Keratinocyte (primary cell): ENCODE results near the gene TAPT1. TPM values are rescaled to one million over a fixed set of nuclear protein-coding genes. Genes with fewer than 3 reads are reported as not detected.

Experiments used
- DNase-seq: peaks from one replicate; pipeline ENCODE4 v3.0.0-alpha.2; 2011; ENCODE audit warnings: low read depth, missing footprints, low spot score
- FAIRE-seq: peaks from 2 replicates; lab custom pipeline; 2011; peaks lifted over from hg19 to GRCh38; lab: Jason Lieb, UNC
- H2AFZ ChIP-seq: 2 replicates; pipeline ENCODE4 v1.6.0; 2012; ENCODE audit warnings: low read length, control low read depth, inconsistent platforms; ENCODE audit not compliant: control insufficient read depth
- H3K27ac ChIP-seq: 2 replicates; pipeline ENCODE4 v1.5.1; 2011; ENCODE audit warnings: low read length; ENCODE audit not compliant: control insufficient read depth, insufficient read depth
- H3K27me3 ChIP-seq: 3 replicates; pipeline ENCODE4 v1.6.0; 2011; ENCODE audit warnings: low read length; ENCODE audit not compliant: control insufficient read depth, insufficient read depth; ENCODE audit errors: extremely low read depth
- H3K36me3 ChIP-seq, 2 experiments: 2 replicates in 1 of 2; 3 replicates in 1 of 2; pipeline ENCODE4 v1.5.1; 2011; ENCODE audit warnings: low read length in 2 of 2, mild to moderate bottlenecking in 1 of 2; ENCODE audit not compliant: control insufficient read depth in 2 of 2, insufficient read depth in 2 of 2; ENCODE audit errors: extremely low read depth in 1 of 2
- H3K4me1 ChIP-seq: 3 replicates; pipeline ENCODE4 v1.5.1; 2011; ENCODE audit warnings: low read length; ENCODE audit not compliant: control insufficient read depth, insufficient read depth; ENCODE audit errors: extremely low read depth
- H3K4me2 ChIP-seq: 3 replicates; pipeline ENCODE4 v1.6.0; 2011; ENCODE audit warnings: low read depth, low read length; ENCODE audit not compliant: control insufficient read depth, insufficient read depth; ENCODE audit errors: extremely low read depth
- H3K4me3 ChIP-seq, 3 experiments: fragments of 200-600 bp in 1 of 3; sonication (generic) in 1 of 3; 2 replicates in 2 of 3; 3 replicates in 1 of 3; pipeline ENCODE4 v1.5.1; 2011 to 2016; ENCODE audit warnings: low read length in 3 of 3, mild to moderate bottlenecking in 3 of 3, control low read depth in 2 of 3, inconsistent platforms in 1 of 3, low read depth in 1 of 3, mixed read lengths in 1 of 3, mixed run types in 1 of 3, moderate library complexity in 1 of 3; ENCODE audit not compliant: control insufficient read depth in 2 of 3, insufficient read depth in 2 of 3; ENCODE audit errors: extremely low read depth in 1 of 3
- H3K79me2 ChIP-seq: 2 replicates; pipeline ENCODE4 v1.6.0; 2012; ENCODE audit warnings: low read length; ENCODE audit not compliant: control insufficient read depth, insufficient read depth
- H3K9ac ChIP-seq: 3 replicates; pipeline ENCODE4 v1.6.0; 2011; ENCODE audit warnings: low read length; ENCODE audit not compliant: control insufficient read depth, insufficient read depth; ENCODE audit errors: extremely low read depth
- H3K9me1 ChIP-seq: 3 replicates; pipeline ENCODE4 v1.6.0; 2011; ENCODE audit warnings: low read length; ENCODE audit not compliant: control insufficient read depth, insufficient read depth; ENCODE audit errors: extremely low read depth
- H3K9me3 ChIP-seq: 2 replicates; pipeline ENCODE4 v1.5.1; 2012; ENCODE audit warnings: low read depth, low read length; ENCODE audit not compliant: control insufficient read depth
- H4K20me1 ChIP-seq: 3 replicates; pipeline ENCODE4 v1.6.0; 2011; ENCODE audit warnings: low read length; ENCODE audit not compliant: control insufficient read depth, insufficient read depth; ENCODE audit errors: extremely low read depth
- EZH2 ChIP-seq: IDR thresholded peaks from one replicate; pipeline ENCODE4 v1.6.1; 2012; ENCODE audit warnings: inconsistent platforms, mild to moderate bottlenecking, low read length, moderate library complexity
- dilution Hi-C: fragments of 300-500 bp; cut with MboI; formaldehyde crosslinking; loops from one replicate; pipeline ENCODE4 v1.7.0; 2020; ENCODE audit warnings: low sequenced_read_pairs; ENCODE audit not compliant: extremely low pct_ligation_motif_present
- polyA plus RNA-seq, 5 experiments: library from polyadenylated mRNA; depleted of rRNA in 3 of 5; stranded (reverse) in 3 of 5; stranded (forward) in 1 of 5; unstranded in 1 of 5; fragments of >200 nt; gene quantifications; 1 replicate in 1 of 5; 2 replicates in 3 of 5; 3 replicates in 1 of 5; pipeline versions ENCODE4 v1.2.1 to v1.2.3, GENCODE V29; 2011 to 2012; ENCODE audit warnings: missing spikeins in 2 of 5, low read depth in 1 of 5, low replicate concordance in 1 of 5
- TF ChIP-seq, protein P1 (sequence below), 3 experiments: IDR thresholded peaks in 1 of 3; conservative IDR thresholded peaks in 1 of 3; optimal IDR thresholded peaks in 1 of 3; 2 replicates in 2 of 3; 3 replicates in 1 of 3; pipeline versions ENCODE3 to v1.5.1; 2011; ENCODE audit warnings: low read length in 3 of 3, mild to moderate bottlenecking in 3 of 3, moderate library complexity in 2 of 3, control low read depth in 1 of 3, inconsistent platforms in 1 of 3; ENCODE audit not compliant: insufficient read depth in 2 of 3; ENCODE audit errors: extremely low read depth in 1 of 3

The TAPT1 gene
- polyA plus RNA-seq, 1 donor (not counting 4 experiments of a cell fraction or from before 2014, with no cell fraction given) = 10.7 TPM

DNA sequence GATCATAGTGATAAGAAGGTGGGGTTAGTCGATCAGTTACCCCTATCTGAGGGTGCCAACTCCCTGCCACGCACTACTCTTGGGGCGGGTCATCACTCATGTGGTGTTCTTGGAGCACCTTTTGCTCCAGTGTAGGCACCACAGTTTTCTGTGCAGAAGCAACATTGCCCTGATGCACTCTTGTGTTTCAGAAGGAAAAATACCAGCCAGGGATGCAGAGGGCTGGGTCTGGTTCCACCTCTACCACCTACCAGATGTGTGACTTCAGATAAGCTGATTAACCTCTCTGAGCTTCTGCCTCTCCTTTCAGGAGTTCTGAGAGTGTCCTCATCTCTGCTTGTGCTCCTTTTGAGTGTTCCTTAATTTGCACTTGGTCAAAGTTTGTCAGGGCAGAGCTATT lies 112.5 kb downstream of the TAPT1 start:
- dilution Hi-C loops = no loop called here

DNA sequence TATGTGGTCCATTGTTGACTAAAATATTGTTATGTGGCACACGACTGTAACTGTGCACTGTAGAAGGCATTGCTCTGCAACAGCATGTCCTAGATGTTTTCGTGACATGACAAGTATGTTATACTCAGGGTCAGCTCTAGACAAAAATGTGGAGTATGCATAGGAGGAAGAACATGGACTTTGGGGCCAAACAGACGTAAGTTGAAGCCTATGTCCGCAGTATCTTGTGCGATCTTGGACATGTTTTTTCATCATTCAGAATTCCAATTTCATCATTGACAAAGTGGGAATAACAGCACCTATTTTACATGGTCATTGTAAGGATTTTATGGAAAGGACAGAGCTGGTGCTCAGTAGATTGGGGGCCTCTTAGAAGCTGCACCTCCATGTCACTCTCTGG lies 114.7 kb downstream of the TAPT1 start:
- H3K27me3 ChIP-seq = no peaks in the 10 kb centered on the region

More for the DNA sequence above, 112.5 kb downstream of the TAPT1 start:
- no peak for FAIRE-seq
- Histone ChIP-seq H3K4me1 (no peaks in the 10 kb centered on the region), H4K20me1 (no peaks in the 10 kb centered on the region), H3K9me1 (no peaks in the 10 kb centered on the region), H3K9me3 (no peaks in the 10 kb centered on the region), H2AFZ (no peak overlapping the region), H3K79me2 (no peaks in the 10 kb centered on the region), H3K36me3 (no peaks in the 10 kb centered on the region), H3K4me2 (no peak overlapping the region), H3K27me3 (no peaks in the 10 kb centered on the region), H3K4me3 (no peak overlapping the region), H3K9ac (no peak overlapping the region), H3K27ac (no peak overlapping the region)
- no peak for DNase-seq
- TF ChIP-seq EZH2 = no peak
- TF ChIP-seq, protein P1, sequence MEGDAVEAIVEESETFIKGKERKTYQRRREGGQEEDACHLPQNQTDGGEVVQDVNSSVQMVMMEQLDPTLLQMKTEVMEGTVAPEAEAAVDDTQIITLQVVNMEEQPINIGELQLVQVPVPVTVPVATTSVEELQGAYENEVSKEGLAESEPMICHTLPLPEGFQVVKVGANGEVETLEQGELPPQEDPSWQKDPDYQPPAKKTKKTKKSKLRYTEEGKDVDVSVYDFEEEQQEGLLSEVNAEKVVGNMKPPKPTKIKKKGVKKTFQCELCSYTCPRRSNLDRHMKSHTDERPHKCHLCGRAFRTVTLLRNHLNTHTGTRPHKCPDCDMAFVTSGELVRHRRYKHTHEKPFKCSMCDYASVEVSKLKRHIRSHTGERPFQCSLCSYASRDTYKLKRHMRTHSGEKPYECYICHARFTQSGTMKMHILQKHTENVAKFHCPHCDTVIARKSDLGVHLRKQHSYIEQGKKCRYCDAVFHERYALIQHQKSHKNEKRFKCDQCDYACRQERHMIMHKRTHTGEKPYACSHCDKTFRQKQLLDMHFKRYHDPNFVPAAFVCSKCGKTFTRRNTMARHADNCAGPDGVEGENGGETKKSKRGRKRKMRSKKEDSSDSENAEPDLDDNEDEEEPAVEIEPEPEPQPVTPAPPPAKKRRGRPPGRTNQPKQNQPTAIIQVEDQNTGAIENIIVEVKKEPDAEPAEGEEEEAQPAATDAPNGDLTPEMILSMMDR (optimal IDR thresholded peaks at IDR 0.05 in 1 of 3, IDR thresholded peaks at IDR 0.05 in 1 of 3, conservative IDR thresholded peaks at IDR 0.05 in 1 of 3; ENCODE audit: extremely low read depth in 1 of 3, insufficient read depth in 2 of 3, low read length in 3 of 3) = no peak

More for the DNA sequence above, 114.7 kb downstream of the TAPT1 start:
- Histone ChIP-seq H2AFZ (no peak overlapping the region), H3K4me3 (no peak overlapping the region), H3K79me2 (no peaks in the 10 kb centered on the region), H3K27ac (no peak overlapping the region), H4K20me1 (no peaks in the 10 kb centered on the region), H3K9me3 (no peaks in the 10 kb centered on the region), H3K4me1 (no peaks in the 10 kb centered on the region), H3K36me3 (no peaks in the 10 kb centered on the region), H3K9ac (no peak overlapping the region), H3K4me2 (no peak overlapping the region), H3K9me1 (no peaks in the 10 kb centered on the region)
- FAIRE-seq (no peak), DNase-seq (no peak)
- dilution Hi-C loops = no loop called here
- no peak for TF ChIP-seq EZH2
- TF ChIP-seq, protein P1 (optimal IDR thresholded peaks at IDR 0.05 in 1 of 3, IDR thresholded peaks at IDR 0.05 in 1 of 3, conservative IDR thresholded peaks at IDR 0.05 in 1 of 3; ENCODE audit: extremely low read depth in 1 of 3, insufficient read depth in 2 of 3, low read length in 3 of 3) = no peak
